Cardiac fibroblast (primary cell): ENCODE data around the gene IL1RAPL2.

Experiments used
- DNase-seq, 2 donors: peaks; one replicate each; pipeline versions ENCODE4 v3.0.0 to v3.0.0-alpha.2; 2010; ENCODE audit warnings: low read depth in 2 of 2
- H3K4me3 ChIP-seq, 2 donors: replicated peaks in 1 of 2; 1 replicate in 1 of 2; 2 replicates in 1 of 2; pipeline ENCODE4 v1.5.1; 2011; ENCODE audit warnings: low read depth in 2 of 2, low read length in 2 of 2, mild to moderate bottlenecking in 2 of 2, moderate library complexity in 1 of 2
- TF ChIP-seq, protein P1 (sequence below): IDR thresholded peaks from one replicate; pipeline ENCODE4 v1.5.1; 2011; ENCODE audit warnings: low read depth, mild to moderate bottlenecking, low read length, inconsistent platforms

IL1RAPL2 gene

DNA sequence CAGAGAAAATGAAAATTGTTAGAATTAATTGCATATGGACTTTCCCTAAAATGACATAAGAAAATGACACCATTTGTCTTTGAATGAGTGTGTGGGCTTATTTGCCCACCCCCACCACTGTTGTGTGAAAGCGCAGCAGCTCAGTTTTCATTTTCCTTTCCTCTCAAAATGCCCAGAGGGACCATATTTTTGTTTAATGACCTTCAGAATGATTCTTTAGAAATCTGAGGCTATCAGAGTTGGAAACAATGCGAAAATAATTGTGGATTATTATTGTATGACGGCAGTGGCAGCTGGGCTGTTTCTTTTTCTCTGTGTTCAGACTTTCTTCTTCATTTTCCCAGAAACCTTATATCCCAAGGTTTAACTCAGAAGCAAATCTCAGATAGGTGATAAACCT, 699.1 kb downstream of the IL1RAPL2 start:
- no peak overlapping the region for H3K4me3 ChIP-seq
- no peak for DNase-seq
- TF ChIP-seq, protein P1, sequence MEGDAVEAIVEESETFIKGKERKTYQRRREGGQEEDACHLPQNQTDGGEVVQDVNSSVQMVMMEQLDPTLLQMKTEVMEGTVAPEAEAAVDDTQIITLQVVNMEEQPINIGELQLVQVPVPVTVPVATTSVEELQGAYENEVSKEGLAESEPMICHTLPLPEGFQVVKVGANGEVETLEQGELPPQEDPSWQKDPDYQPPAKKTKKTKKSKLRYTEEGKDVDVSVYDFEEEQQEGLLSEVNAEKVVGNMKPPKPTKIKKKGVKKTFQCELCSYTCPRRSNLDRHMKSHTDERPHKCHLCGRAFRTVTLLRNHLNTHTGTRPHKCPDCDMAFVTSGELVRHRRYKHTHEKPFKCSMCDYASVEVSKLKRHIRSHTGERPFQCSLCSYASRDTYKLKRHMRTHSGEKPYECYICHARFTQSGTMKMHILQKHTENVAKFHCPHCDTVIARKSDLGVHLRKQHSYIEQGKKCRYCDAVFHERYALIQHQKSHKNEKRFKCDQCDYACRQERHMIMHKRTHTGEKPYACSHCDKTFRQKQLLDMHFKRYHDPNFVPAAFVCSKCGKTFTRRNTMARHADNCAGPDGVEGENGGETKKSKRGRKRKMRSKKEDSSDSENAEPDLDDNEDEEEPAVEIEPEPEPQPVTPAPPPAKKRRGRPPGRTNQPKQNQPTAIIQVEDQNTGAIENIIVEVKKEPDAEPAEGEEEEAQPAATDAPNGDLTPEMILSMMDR: no peak

DNA sequence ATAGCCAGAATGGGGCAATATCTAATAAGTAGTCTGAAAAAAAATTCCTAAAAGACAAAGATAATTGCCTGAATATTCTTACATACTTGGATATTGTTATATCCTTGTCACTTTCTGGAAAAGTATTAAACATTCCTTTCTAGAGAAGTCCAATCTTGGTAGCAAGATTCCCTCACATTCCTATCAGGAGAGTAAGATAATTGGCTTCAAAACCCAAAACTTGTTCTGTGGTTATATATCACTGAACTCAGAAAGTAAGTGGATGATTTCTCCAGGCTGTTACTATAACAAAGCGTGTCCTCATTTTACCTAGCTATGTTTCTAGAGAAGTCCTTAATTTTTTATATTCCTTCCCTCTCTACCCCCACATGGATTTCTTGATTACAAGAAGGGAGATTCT, 700.5 kb downstream of the IL1RAPL2 start:
- H3K4me3 ChIP-seq: no peak overlapping the region
- DNase-seq: no peak
- TF ChIP-seq, protein P1: no peak

DNA sequence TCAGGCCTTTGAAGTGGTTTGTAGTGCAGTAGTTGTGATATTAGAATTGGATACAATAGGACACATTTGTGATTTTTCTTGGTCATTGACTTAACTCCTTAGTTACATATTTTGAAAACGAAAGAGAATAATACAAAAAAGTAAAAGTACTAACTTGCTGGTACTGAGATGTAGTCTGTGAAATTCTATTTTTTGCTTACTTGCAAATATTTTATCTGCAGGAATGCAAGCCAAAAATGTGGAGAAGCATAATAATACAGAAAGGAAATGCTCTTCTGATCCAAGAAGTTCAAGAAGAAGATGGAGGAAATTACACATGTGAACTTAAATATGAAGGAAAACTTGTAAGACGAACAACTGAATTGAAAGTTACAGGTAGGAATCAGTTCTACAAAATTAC, 701.2 kb downstream of the IL1RAPL2 start:
- TF ChIP-seq, protein P1: no peak
- no peak overlapping the region for H3K4me3 ChIP-seq
- no peak for DNase-seq

DNA sequence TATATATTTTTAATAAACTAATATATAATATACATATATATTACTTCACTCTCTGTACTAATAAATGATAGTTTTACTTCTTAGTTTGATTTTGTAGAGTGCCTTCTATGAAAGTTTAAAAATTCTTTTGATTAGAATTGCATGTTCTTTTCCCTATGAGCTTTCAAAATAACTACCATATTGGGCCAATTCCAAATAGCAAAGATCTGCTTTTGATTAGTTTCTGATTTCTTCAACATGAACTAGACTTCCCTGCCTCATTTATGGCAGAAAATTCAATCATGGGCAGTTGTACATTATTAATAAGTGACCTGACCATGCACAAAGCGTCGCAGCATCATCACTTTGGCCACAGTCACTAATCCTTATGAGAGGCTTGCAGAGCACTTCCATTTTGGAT, 703.4 kb downstream of the IL1RAPL2 start:
- DNase-seq: no peak
- H3K4me3 ChIP-seq: no peak overlapping the region
- TF ChIP-seq, protein P1: no peak

DNA sequence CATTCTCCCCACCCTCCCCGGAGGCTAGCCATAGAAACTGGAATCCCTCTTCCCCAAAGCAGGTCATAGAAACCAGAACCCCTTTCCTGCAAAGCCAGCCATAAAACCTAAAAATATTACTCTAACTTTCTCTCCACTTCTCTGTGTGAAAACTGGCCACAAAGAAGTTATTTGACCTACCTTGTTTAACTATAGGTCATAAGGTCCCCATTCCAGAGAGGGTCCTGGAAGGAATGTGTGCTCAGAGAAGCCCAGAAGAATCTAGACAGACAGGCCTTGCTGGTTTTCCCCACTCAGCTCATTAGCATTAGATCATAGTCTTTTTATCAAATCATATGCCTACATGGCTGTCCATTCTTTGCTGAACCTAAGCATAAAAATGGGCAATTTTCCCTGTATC, 707.3 kb downstream of the IL1RAPL2 start:
- TF ChIP-seq, protein P1: no peak
- DNase-seq: no peak
- H3K4me3 ChIP-seq: no peak overlapping the region

DNA sequence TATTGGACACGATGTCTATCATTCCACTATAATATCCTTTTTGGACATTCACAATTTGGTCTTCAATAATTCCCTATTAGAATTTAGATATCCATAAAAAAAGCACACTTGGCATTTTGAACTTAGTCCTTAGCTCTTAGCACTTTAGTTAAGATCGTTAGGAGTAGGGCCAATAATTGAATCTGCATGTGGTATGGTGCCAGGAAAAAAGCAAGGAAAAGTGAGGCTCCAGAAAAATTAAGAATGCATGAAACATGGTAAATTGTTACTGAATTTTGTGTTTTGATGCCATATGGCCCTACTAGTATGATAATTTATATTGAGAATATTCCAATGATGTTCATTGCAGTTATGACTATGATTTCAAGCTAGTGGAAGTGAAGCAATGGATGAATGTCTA, 708.1 kb downstream of the IL1RAPL2 start:
- no peak for DNase-seq
- TF ChIP-seq, protein P1: no peak
- H3K4me3 ChIP-seq: no peak overlapping the region

DNA sequence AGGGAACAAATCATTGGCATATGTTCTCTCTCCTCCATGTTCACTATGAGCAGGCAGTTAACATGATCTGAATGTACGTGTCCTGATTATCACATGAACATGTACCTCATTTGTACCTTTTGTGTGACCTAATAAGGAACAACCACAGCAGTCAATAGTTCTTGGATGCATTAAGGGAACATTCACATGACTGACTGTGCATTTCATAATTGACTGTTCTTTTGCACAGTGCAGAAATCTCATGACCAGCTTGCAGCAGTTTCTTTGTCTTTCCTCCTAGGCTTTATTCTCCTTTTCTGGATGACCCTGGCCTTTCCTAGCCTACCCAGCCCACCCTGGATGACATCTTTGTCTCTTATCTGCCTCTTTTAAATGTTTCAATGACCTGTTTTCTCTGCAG, 711.1 kb downstream of the IL1RAPL2 start:
- H3K4me3 ChIP-seq: no peak overlapping the region
- DNase-seq: no peak
- TF ChIP-seq, protein P1: no peak
